A549 (cell line): ENCODE data around the gene PLPP4. TPM values are rescaled to one million over a fixed set of nuclear protein-coding genes. Genes with fewer than 3 reads are reported as not detected.

Experiments
- ATAC-seq, 2 experiments: fragments of 200-7000 bp in 1 of 2; fragments of >200 bp in 1 of 2; cut with Nextera tagmentation in 1 of 2; cut with Tn5 transposase in 1 of 2; 3 replicates each; pipeline versions ENCODE4 v1.8.0 to v1.9.1; 2018 to 2020; ENCODE audit warnings: mild to moderate bottlenecking in 1 of 2, moderate library complexity in 1 of 2
- CTCF ChIA-PET: fragments of 300-600 bp; sonication (Branson Sonifier 250); formaldehyde crosslinking; extraction: SDS; loops from one replicate; lab custom pipeline; 2021; ENCODE audit warnings: antibody characterized with exemption, inconsistent platforms; lab: Yijun Ruan, JAX
- POLR2A ChIA-PET: fragments of 350-600 bp; formaldehyde crosslinking; extraction: SDS; loops from one replicate; lab custom pipeline; 2021; ENCODE audit warnings: antibody characterized with exemption, inconsistent platforms; lab: Yijun Ruan, JAX
- DNase-seq, 2 experiments: peaks; one replicate each; pipeline versions ENCODE4 v3.0.0 to v3.0.0-alpha.2; 2011 to 2016; ENCODE audit warnings: low read depth in 1 of 2, low spot score in 1 of 2
- FAIRE-seq: peaks from 2 replicates; lab custom pipeline; 2011; peaks lifted over from hg19 to GRCh38; lab: Jason Lieb, UNC
- H3K27ac ChIP-seq, 2 experiments: fragments of >200 bp; sonication (Bioruptor Twin); formaldehyde crosslinking; 3 replicates each; pipeline ENCODE4 v1.5.1; 2016 to 2017
- H3K4me1 ChIP-seq: fragments of >200 bp; sonication (Bioruptor Twin); formaldehyde crosslinking; 3 replicates; pipeline ENCODE4 v1.6.1; 2016
- H3K4me2 ChIP-seq: fragments of >200 bp; sonication (Bioruptor Twin); formaldehyde crosslinking; 3 replicates; pipeline ENCODE4 v1.6.1; 2016
- H3K4me3 ChIP-seq: fragments of >200 bp; sonication (Bioruptor Twin); formaldehyde crosslinking; 3 replicates; pipeline ENCODE4 v1.5.1; 2016
- H3K9me3 ChIP-seq: fragments of >200 bp; sonication (Bioruptor Twin); formaldehyde crosslinking; 3 replicates; pipeline ENCODE4 v1.6.1; 2016
- BHLHE40 ChIP-seq: IDR thresholded peaks from 2 replicates; pipeline ENCODE4 v1.6.1; 2012; ENCODE audit warnings: low read depth, low read length, inconsistent platforms
- CBX2 ChIP-seq: fragments of 200-600 bp; sonication (generic); IDR thresholded peaks from 2 replicates; pipeline ENCODE4 v1.6.1; 2016; ENCODE audit warnings: low read depth, mild to moderate bottlenecking, borderline replicate concordance
- CBX8 ChIP-seq: fragments of 200-600 bp; sonication (generic); IDR thresholded peaks from 2 replicates; pipeline ENCODE4 v1.6.1; 2016
- CEBPB ChIP-seq, 2 experiments: fragments of >200 bp in 1 of 2; sonication (Bioruptor Twin) in 1 of 2; formaldehyde crosslinking in 1 of 2; IDR thresholded peaks; 2 replicates each; pipeline ENCODE4 v1.6.1; 2012 to 2016
- EHF ChIP-seq: fragments of 250-450 bp; sonication (Bioruptor Pico); IDR thresholded peaks from 2 replicates; pipeline ENCODE4 v1.5.0; 2020; ENCODE audit warnings: mild to moderate bottlenecking
- EHMT2 ChIP-seq: fragments of 200-600 bp; sonication (generic); IDR thresholded peaks from 2 replicates; pipeline ENCODE4 v1.6.1; 2016; ENCODE audit warnings: antibody characterized with exemption, low read depth, mild to moderate bottlenecking, moderate library complexity
- EP300 ChIP-seq, 2 experiments: fragments of >200 bp; sonication (Bioruptor Twin); formaldehyde crosslinking; IDR thresholded peaks; 2 replicates in 1 of 2; 3 replicates in 1 of 2; pipeline ENCODE4 v1.6.1; 2016 to 2017
- FOSL2 ChIP-seq, 2 experiments: fragments of 450-650 bp in 1 of 2; fragments of >200 bp in 1 of 2; sonication (Bioruptor Twin) in 1 of 2; formaldehyde crosslinking; IDR thresholded peaks; 2 replicates each; pipeline versions ENCODE4 v1.5.0 to v1.6.1; 2016 to 2020; ENCODE audit warnings: mild to moderate bottlenecking in 1 of 2, moderate library complexity in 1 of 2
- GATA3 ChIP-seq: IDR thresholded peaks from 2 replicates; pipeline ENCODE4 v1.6.1; 2012; ENCODE audit warnings: borderline replicate concordance
- HDAC2 ChIP-seq: fragments of 200-600 bp; sonication (generic); IDR thresholded peaks from 2 replicates; pipeline ENCODE4 v1.6.1; 2016
- HOXA7 ChIP-seq: fragments of 250-450 bp; sonication (Bioruptor Pico); IDR thresholded peaks from 2 replicates; pipeline ENCODE4 v1.5.0; 2020; ENCODE audit warnings: mild to moderate bottlenecking, moderate library complexity
- JUN ChIP-seq, 2 experiments: fragments of >200 bp; sonication (Bioruptor Twin); formaldehyde crosslinking; IDR thresholded peaks; 2 replicates in 1 of 2; 3 replicates in 1 of 2; pipeline ENCODE4 v1.6.1; 2016 to 2017
- KDM5A ChIP-seq: fragments of 200-600 bp; sonication (generic); IDR thresholded peaks from 2 replicates; pipeline ENCODE4 v1.6.1; 2016; ENCODE audit warnings: antibody characterized with exemption, mild to moderate bottlenecking
- NPAS2 ChIP-seq: fragments of 250-450 bp; sonication (Bioruptor Pico); IDR thresholded peaks from 2 replicates; pipeline ENCODE4 v1.8.0; 2022; ENCODE audit warnings: mild to moderate bottlenecking, moderate library complexity, borderline replicate concordance
- PHF8 ChIP-seq: fragments of 200-600 bp; sonication (generic); IDR thresholded peaks from 2 replicates; pipeline ENCODE4 v1.6.1; 2016; ENCODE audit warnings: low read depth, mild to moderate bottlenecking, antibody characterized with exemption, moderate library complexity, borderline replicate concordance
- POLR2A ChIP-seq: IDR thresholded peaks from 2 replicates; pipeline ENCODE4 v1.6.1; 2012; ENCODE audit warnings: mild to moderate bottlenecking, low read length
- RAD21 ChIP-seq, 2 experiments: fragments of >200 bp in 1 of 2; sonication (Bioruptor Twin) in 1 of 2; formaldehyde crosslinking in 1 of 2; IDR thresholded peaks in 1 of 2; conservative IDR thresholded peaks in 1 of 2; 2 replicates in 1 of 2; 3 replicates in 1 of 2; pipeline ENCODE4 v1.6.1; 2012 to 2018; ENCODE audit warnings: inconsistent platforms in 1 of 2
- RARB ChIP-seq: fragments of 250-450 bp; sonication (Bioruptor Pico); IDR thresholded peaks from 2 replicates; pipeline ENCODE4 v1.8.0; 2021; ENCODE audit warnings: mild to moderate bottlenecking, moderate library complexity
- RCOR1 ChIP-seq: fragments of 150-350 bp; IDR thresholded peaks from 2 replicates; pipeline ENCODE4 v1.6.1; 2014; ENCODE audit warnings: antibody characterized with exemption, low read length, low read depth
- RFX5 ChIP-seq: fragments of 450-650 bp; IDR thresholded peaks from 2 replicates; pipeline ENCODE4 v1.7.1; 2014; ENCODE audit warnings: antibody characterized with exemption, mild to moderate bottlenecking, moderate library complexity
- SREBF2 ChIP-seq: fragments of 450-650 bp; IDR thresholded peaks from 2 replicates; pipeline ENCODE4 v1.6.1; 2014; ENCODE audit warnings: mild to moderate bottlenecking, moderate library complexity
- TFCP2L1 ChIP-seq: fragments of 250-450 bp; sonication (Bioruptor Pico); IDR thresholded peaks from 2 replicates; pipeline ENCODE4 v1.5.0; 2021; ENCODE audit warnings: mild to moderate bottlenecking
- TP53 ChIP-seq: fragments of 250-450 bp; sonication (Bioruptor Pico); IDR thresholded peaks from 2 replicates; pipeline ENCODE4 v1.5.0; 2021; ENCODE audit warnings: mild to moderate bottlenecking, moderate library complexity
- ZC3H11A ChIP-seq: fragments of 450-650 bp; IDR thresholded peaks from 2 replicates; pipeline ENCODE4 v1.6.1; 2014; ENCODE audit warnings: antibody characterized with exemption, mild to moderate bottlenecking
- WGBS: methylation state at CpG from one replicate; pipeline ENCODE4 v1.1.6; 2017; ENCODE audit errors: missing lambda C conversion rate; 5-methylcytosine and 5-hydroxymethylcytosine counted together
- polyA plus RNA-seq, 4 experiments: library from polyadenylated mRNA; depleted of rRNA in 3 of 4; stranded (reverse); fragments of >200 nt; fragmentation: RNase III in 1 of 4; extraction: RNeasy Plus Mini Kit Qiagen cat#74134 plus additional on column Dnase treatment in 1 of 4; gene quantifications; 2 replicates in 3 of 4; 3 replicates in 1 of 4; pipeline ENCODE4 v1.2.3, GENCODE V29; 2011 to 2017
- TF ChIP-seq, protein P1 (sequence below): fragments of 250-450 bp; sonication (Bioruptor Pico); IDR thresholded peaks from 2 replicates; pipeline ENCODE4 v1.5.0; 2020; ENCODE audit warnings: low read depth, mild to moderate bottlenecking, moderate library complexity
- TF ChIP-seq, protein P2 (sequence below): IDR thresholded peaks from 2 replicates; pipeline ENCODE4 v1.6.1; 2012; ENCODE audit warnings: low read depth, borderline replicate concordance
- TF ChIP-seq, protein P3 (sequence below): fragments of 450-650 bp; IDR thresholded peaks from 2 replicates; pipeline ENCODE4 v1.6.1; 2014; ENCODE audit warnings: antibody characterized with exemption
- TF ChIP-seq, protein P4 (sequence below): fragments of 250-450 bp; sonication (Bioruptor Pico); IDR thresholded peaks from 2 replicates; pipeline ENCODE4 v1.5.0; 2021; ENCODE audit warnings: mild to moderate bottlenecking, moderate library complexity, borderline replicate concordance

Gene PLPP4
- polyA plus RNA-seq, 2 of the 4 experiments (the other 2 are of a cell fraction), result not detected

DNA sequence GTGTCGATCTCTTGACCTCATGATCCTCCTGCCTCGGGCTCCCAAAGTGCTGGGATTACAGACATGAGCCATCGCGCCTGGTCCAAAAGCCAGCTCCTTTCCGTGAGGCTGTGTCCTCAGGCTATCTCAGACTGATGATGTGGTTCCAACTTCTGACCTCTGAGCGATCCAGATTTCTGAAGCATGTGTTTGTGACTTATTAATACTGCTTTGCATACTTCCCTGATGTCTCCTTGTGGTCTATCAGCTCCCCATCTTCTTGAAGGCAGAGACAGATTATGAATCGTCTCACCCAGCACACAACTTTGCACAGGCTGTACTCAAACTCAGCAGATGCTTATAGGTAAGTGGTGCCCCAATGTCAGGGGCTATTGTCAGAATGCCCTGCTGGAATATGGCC, 2.0 kb upstream of the PLPP4 start:
- ATAC-seq, result no peak
- Histone ChIP-seq H3K4me2 (no peak overlapping the region), H3K4me1 (no peaks in the 10 kb centered on the region), H3K9me3 (no peaks in the 10 kb centered on the region)
- CTCF ChIA-PET, result interaction anchor here (2.6 kb wide), 1 partner anchor 32 kb away, joined by 6 read pairs; no protein-coding TSS in a partner anchor
- WGBS, result 45% methylated on average over 7 of the region's 7 CpGs
- no peak for TF ChIP-seq ZC3H11A
- TF ChIP-seq RFX5, result no peak
- no peak for TF ChIP-seq JUN (IDR thresholded peaks at IDR 0.05)
- TF ChIP-seq CEBPB (IDR thresholded peaks at IDR 0.05), result no peak
- no peak for TF ChIP-seq TP53 (CRISPR knock-in tag)
- no peak for TF ChIP-seq BHLHE40
- TF ChIP-seq, all 56 proteins: peak for 0
- Histone ChIP-seq H3K4me3 (no peak overlapping the region), H3K27ac (no peak overlapping the region)
- POLR2A ChIA-PET, result no interaction called here
- FAIRE-seq (no peak), DNase-seq (no peak)

DNA sequence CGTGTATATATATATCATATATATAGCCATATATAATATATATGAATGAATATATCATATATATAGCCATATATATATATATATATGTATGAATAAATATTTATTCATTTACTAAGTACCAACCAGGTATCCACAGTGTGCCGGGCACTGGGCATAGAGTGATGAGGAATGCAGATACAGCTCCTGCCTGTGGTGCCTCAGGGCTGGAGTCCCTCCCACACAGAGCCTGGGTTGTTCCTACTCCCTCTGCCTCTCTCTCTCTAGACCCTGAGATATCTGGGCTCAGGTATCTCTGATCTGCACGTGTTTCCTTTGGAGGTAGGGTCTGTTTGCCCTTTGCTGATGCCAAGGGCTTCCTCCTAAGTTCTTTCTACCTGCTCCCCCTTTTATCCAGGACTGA, 1.4 kb upstream of the PLPP4 start:
- Histone ChIP-seq H3K4me1 (no peaks in the 10 kb centered on the region), H3K27ac (no peak overlapping the region), H3K4me2 (no peak overlapping the region), H3K9me3 (no peaks in the 10 kb centered on the region), H3K4me3 (no peak overlapping the region)
- POLR2A ChIA-PET, result no interaction called here
- DNase-seq (no peak), FAIRE-seq (no peak), ATAC-seq (no peak)
- CTCF ChIA-PET, result no interaction called here
- WGBS, result 20% methylated on average over 3 of the region's 3 CpGs
- TF ChIP-seq RCOR1 (no peak), HOXA7 (CRISPR knock-in tag) (no peak), KDM5A (no peak), FOSL2 (IDR thresholded peaks at IDR 0.05) (no peak), FOSL2 (CRISPR knock-in tag; IDR thresholded peaks at IDR 0.05) (no peak), EP300 (IDR thresholded peaks at IDR 0.05) (no peak)

DNA sequence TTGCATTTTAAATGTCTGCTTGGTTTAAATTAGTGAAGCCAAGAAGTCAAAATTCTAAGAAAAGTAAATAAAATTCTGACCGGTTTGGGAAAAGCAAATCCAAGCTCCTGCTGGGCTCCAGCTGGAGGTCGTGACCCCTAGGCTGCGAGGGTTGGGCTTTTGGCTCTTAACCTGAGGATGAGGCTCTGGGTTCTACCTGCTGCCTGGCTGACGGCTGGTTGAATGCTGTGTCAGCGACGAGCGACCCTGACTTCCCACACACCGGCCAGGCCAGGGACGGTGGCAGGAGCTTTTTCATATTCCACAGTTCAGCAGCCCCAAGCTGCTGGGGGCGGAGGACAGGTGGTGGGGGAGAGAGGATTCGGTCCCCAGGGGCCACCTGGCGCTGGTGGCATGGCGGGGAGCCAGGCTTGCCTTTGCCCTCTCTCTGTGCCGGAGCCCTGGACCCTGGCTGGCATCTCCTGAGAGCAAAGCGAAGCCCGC, 843 bp upstream of the PLPP4 start:
- ATAC-seq, result no peak; a peak in 1 of 6 replicates

DNA sequence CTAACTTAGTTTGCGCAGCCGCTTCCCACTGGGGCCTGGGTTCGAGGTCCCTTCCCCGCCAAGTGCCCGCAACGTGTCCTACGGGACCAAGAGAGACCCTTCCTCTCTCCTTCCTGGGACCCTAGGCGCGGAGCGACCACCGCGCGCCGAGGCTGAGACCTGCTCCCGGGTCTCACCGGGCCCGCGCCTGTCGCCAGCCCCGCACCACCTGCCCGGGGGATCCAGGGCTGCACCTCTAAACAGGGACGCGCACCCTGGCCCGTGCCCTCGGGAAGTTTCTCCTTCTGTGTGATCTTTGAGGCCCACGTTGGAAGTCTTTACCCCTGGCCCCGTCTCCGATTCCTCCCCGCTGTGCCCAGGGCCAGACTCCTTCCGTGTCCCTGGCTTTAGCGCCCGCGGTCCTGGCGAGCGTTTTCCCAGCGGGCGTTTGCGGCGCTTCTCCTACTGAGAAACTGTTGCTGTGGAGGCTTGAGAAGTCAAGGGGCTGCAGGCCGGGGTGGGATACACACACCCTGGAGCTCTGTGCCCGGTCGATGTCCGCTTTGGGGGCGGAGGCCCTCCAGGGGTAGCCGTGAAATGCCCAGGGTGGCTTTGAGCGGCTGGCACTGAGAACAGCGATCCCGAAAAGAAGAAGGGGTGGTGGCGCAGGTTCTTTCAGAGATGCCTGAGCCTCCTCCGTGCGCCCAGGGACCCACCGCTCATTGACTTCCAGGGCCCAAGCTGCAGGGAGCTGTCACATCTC, 575 bp downstream of the PLPP4 start:
- Histone ChIP-seq H3K4me2 (peak overlapping the region; percentile 81), H3K4me1 (no peaks in the 10 kb centered on the region), H3K4me3 (peak overlapping the region; percentile 42; the same call in 2 of the 3 replicates), H3K9me3 (no peaks in the 10 kb centered on the region), H3K27ac (no peak overlapping the region)
- DNase-seq, result no peak
- 77% methylated on average over 33 of the region's 52 CpGs for WGBS
- CTCF ChIA-PET, result no interaction called here
- no peak for FAIRE-seq
- POLR2A ChIA-PET, result no interaction called here
- ATAC-seq, result no peak
- TF ChIP-seq TFCP2L1 (CRISPR knock-in tag) (no peak), GATA3 (no peak), RFX5 (no peak), HDAC2 (no peak), RAD21 (conservative IDR thresholded peaks at IDR 0.05 in 1 of 2, IDR thresholded peaks at IDR 0.05 in 1 of 2) (no peak), PHF8 (no peak), CEBPB (IDR thresholded peaks at IDR 0.05) (no peak), NPAS2 (no peak), EHMT2 (no peak)
- TF ChIP-seq, protein P1, sequence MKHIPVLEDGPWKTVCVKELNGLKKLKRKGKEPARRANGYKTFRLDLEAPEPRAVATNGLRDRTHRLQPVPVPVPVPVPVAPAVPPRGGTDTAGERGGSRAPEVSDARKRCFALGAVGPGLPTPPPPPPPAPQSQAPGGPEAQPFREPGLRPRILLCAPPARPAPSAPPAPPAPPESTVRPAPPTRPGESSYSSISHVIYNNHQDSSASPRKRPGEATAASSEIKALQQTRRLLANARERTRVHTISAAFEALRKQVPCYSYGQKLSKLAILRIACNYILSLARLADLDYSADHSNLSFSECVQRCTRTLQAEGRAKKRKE, result no peak
- TF ChIP-seq, protein P2, sequence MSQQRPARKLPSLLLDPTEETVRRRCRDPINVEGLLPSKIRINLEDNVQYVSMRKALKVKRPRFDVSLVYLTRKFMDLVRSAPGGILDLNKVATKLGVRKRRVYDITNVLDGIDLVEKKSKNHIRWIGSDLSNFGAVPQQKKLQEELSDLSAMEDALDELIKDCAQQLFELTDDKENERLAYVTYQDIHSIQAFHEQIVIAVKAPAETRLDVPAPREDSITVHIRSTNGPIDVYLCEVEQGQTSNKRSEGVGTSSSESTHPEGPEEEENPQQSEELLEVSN, result no peak
- TF ChIP-seq, protein P3, sequence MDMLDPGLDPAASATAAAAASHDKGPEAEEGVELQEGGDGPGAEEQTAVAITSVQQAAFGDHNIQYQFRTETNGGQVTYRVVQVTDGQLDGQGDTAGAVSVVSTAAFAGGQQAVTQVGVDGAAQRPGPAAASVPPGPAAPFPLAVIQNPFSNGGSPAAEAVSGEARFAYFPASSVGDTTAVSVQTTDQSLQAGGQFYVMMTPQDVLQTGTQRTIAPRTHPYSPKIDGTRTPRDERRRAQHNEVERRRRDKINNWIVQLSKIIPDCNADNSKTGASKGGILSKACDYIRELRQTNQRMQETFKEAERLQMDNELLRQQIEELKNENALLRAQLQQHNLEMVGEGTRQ, result no peak
- TF ChIP-seq, protein P4, sequence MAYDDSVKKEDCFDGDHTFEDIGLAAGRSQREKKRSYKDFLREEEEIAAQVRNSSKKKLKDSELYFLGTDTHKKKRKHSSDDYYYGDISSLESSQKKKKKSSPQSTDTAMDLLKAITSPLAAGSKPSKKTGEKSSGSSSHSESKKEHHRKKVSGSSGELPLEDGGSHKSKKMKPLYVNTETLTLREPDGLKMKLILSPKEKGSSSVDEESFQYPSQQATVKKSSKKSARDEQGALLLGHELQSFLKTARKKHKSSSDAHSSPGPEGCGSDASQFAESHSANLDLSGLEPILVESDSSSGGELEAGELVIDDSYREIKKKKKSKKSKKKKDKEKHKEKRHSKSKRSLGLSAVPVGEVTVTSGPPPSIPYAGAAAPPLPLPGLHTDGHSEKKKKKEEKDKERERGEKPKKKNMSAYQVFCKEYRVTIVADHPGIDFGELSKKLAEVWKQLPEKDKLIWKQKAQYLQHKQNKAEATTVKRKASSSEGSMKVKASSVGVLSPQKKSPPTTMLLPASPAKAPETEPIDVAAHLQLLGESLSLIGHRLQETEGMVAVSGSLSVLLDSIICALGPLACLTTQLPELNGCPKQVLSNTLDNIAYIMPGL (CRISPR knock-in tag), result no peak

More for the DNA sequence above, 843 bp upstream of the PLPP4 start:
- H3K27ac ChIP-seq, result no peak overlapping the region
- ChIA-PET CTCF (no interaction called here), POLR2A (no interaction called here)
- WGBS, result 21% methylated on average over 15 of the region's 16 CpGs
- DNase-seq (no peak), FAIRE-seq (no peak)
- TF ChIP-seq, protein P2, result no peak
- TF ChIP-seq CEBPB (IDR thresholded peaks at IDR 0.05) (no peak), EHF (CRISPR knock-in tag) (no peak), RARB (CRISPR knock-in tag) (no peak), RCOR1 (no peak), CBX2 (no peak), SREBF2 (no peak), POLR2A (no peak), CBX8 (no peak)
- TF ChIP-seq, all 56 proteins: peak for 0
- Histone ChIP-seq H3K4me1 (no peaks in the 10 kb centered on the region), H3K4me2 (peak overlapping the region; percentile 81), H3K4me3 (peak overlapping the region; percentile 42; the same call in 2 of the 3 replicates), H3K9me3 (no peaks in the 10 kb centered on the region)
